HEK293 (cell line): Measurements from ENCODE around the gene KCNJ6.

ENCODE experiments used
- CTCF ChIA-PET: fragments of 350-600 bp; formaldehyde crosslinking; extraction: SDS; loops from one replicate; lab custom pipeline; 2021; ENCODE audit warnings: antibody characterized with exemption; lab: Yijun Ruan, JAX
- POLR2A ChIA-PET: fragments of 300-600 bp; formaldehyde crosslinking; extraction: SDS; loops from one replicate; lab custom pipeline; 2020; ENCODE audit warnings: antibody characterized with exemption, inconsistent platforms; lab: Yijun Ruan, JAX
- H3K27ac ChIP-seq: fragments of 200-500 bp; sonication (Bioruptor generic); 2 replicates; pipeline ENCODE4 v1.5.1; 2014; ENCODE audit warnings: low read depth, low read length, control low read depth, inconsistent platforms; ENCODE audit errors: extremely low read depth
- H3K36me3 ChIP-seq, 2 experiments: fragments of 200-500 bp in 1 of 2; sonication (Bioruptor generic) in 1 of 2; 1 replicate in 1 of 2; 2 replicates in 1 of 2; pipeline ENCODE4 v1.5.1; 2014 to 2017; ENCODE audit warnings: inconsistent platforms in 2 of 2, low read length in 2 of 2; ENCODE audit not compliant: control insufficient read depth in 2 of 2, insufficient read depth in 1 of 2
- H3K4me1 ChIP-seq: fragments of 200-500 bp; sonication (Bioruptor generic); 2 replicates; pipeline ENCODE4 v1.5.1; 2014; ENCODE audit warnings: mild to moderate bottlenecking, low read length, inconsistent platforms; ENCODE audit not compliant: control insufficient read depth, insufficient read depth
- H3K4me3 ChIP-seq: 2 replicates; pipeline ENCODE4 v1.5.1; 2011; ENCODE audit warnings: low read depth, mild to moderate bottlenecking, control low read depth, low read length, moderate library complexity
- H3K9me3 ChIP-seq: fragments of 200-500 bp; sonication (Bioruptor generic); 2 replicates; pipeline ENCODE4 v1.5.1; 2014; ENCODE audit warnings: low read depth, low read length, inconsistent platforms; ENCODE audit not compliant: control insufficient read depth, insufficient read depth
- EGR2 ChIP-seq: fragments of 450-650 bp; formaldehyde crosslinking; IDR thresholded peaks from 2 replicates; pipeline ENCODE4 v1.5.1; 2016; ENCODE audit warnings: low read depth, missing biosample characterization, missing genetic modification characterization
- ELK4 ChIP-seq: IDR thresholded peaks from 2 replicates; pipeline ENCODE4 v1.6.1; 2011; ENCODE audit warnings: mild to moderate bottlenecking, low read depth, low read length, borderline replicate concordance
- GLIS2 ChIP-seq: fragments of 450-650 bp; formaldehyde crosslinking; IDR thresholded peaks from 2 replicates; pipeline ENCODE4 v1.5.1; 2016; ENCODE audit warnings: missing biosample characterization, missing genetic modification characterization
- HOXD13 ChIP-seq: sonication (generic); formaldehyde crosslinking; IDR thresholded peaks from 2 replicates; pipeline ENCODE4 v1.8.0; 2022; ENCODE audit warnings: missing genetic modification reagents, borderline replicate concordance
- MZF1 ChIP-seq: fragments of 450-650 bp; formaldehyde crosslinking; IDR thresholded peaks from 2 replicates; pipeline ENCODE4 v1.5.1; 2017; ENCODE audit warnings: missing biosample characterization, missing genetic modification characterization, borderline replicate concordance
- PRDM2 ChIP-seq: fragments of 450-650 bp; formaldehyde crosslinking; IDR thresholded peaks from 2 replicates; pipeline ENCODE4 v1.5.1; 2016; ENCODE audit warnings: missing biosample characterization, missing genetic modification characterization, borderline replicate concordance
- SETDB1 ChIP-seq: IDR thresholded peaks from one replicate; pipeline ENCODE4 v1.6.1; 2017; ENCODE audit warnings: mild to moderate bottlenecking, low read length, moderate library complexity, mixed read lengths; ENCODE audit not compliant: insufficient read length
- YY2 ChIP-seq: fragments of 450-650 bp; formaldehyde crosslinking; IDR thresholded peaks from 2 replicates; pipeline ENCODE4 v1.5.1; 2016; ENCODE audit warnings: missing biosample characterization, missing genetic modification characterization
- ZBTB44 ChIP-seq: fragments of 450-650 bp; IDR thresholded peaks from 2 replicates; pipeline ENCODE4 v1.5.1; 2018; ENCODE audit warnings: missing biosample characterization, mild to moderate bottlenecking, missing genetic modification characterization
- ZBTB6 ChIP-seq: fragments of 450-650 bp; formaldehyde crosslinking; IDR thresholded peaks from 2 replicates; pipeline ENCODE4 v1.5.1; 2017; ENCODE audit warnings: missing biosample characterization, missing genetic modification characterization
- ZNF133 ChIP-seq: fragments of 450-650 bp; formaldehyde crosslinking; IDR thresholded peaks from 2 replicates; pipeline ENCODE4 v1.5.1; 2016; ENCODE audit warnings: missing biosample characterization, missing genetic modification characterization
- ZNF2 ChIP-seq: fragments of 450-650 bp; formaldehyde crosslinking; IDR thresholded peaks from 2 replicates; pipeline ENCODE4 v1.5.1; 2016; ENCODE audit warnings: missing biosample characterization, missing genetic modification characterization
- ZNF292 ChIP-seq: fragments of 450-650 bp; formaldehyde crosslinking; IDR thresholded peaks from 2 replicates; pipeline ENCODE4 v1.5.1; 2016; ENCODE audit warnings: low read depth, missing biosample characterization, missing genetic modification characterization, borderline replicate concordance
- ZNF341 ChIP-seq: fragments of 450-650 bp; formaldehyde crosslinking; IDR thresholded peaks from 2 replicates; pipeline ENCODE4; 2016; ENCODE audit warnings: low read depth, missing biosample characterization, missing genetic modification characterization
- ZNF423 ChIP-seq: fragments of 450-650 bp; formaldehyde crosslinking; IDR thresholded peaks from 2 replicates; pipeline ENCODE4 v1.5.1; 2016; ENCODE audit warnings: missing biosample characterization, missing genetic modification characterization
- ZNF544 ChIP-seq: fragments of 450-650 bp; formaldehyde crosslinking; IDR thresholded peaks from 2 replicates; pipeline ENCODE4 v1.5.0; 2017; ENCODE audit warnings: missing biosample characterization, missing genetic modification characterization
- ZNF580 ChIP-seq: fragments of 450-650 bp; formaldehyde crosslinking; IDR thresholded peaks from 2 replicates; pipeline ENCODE4 v1.5.1; 2016; ENCODE audit warnings: missing biosample characterization, missing genetic modification characterization
- ZNF610 ChIP-seq: fragments of 450-650 bp; formaldehyde crosslinking; IDR thresholded peaks from 2 replicates; pipeline ENCODE4 v1.5.1; 2016; ENCODE audit warnings: missing biosample characterization, missing genetic modification characterization, borderline replicate concordance
- ZNF658 ChIP-seq: fragments of 450-650 bp; formaldehyde crosslinking; IDR thresholded peaks from 2 replicates; pipeline ENCODE4; 2016; ENCODE audit warnings: missing biosample characterization, missing genetic modification characterization
- ZNF704 ChIP-seq: fragments of 450-650 bp; formaldehyde crosslinking; IDR thresholded peaks from 2 replicates; pipeline ENCODE4 v1.5.1; 2016; ENCODE audit warnings: missing biosample characterization, missing genetic modification characterization
- ZSCAN4 ChIP-seq: fragments of 450-650 bp; formaldehyde crosslinking; IDR thresholded peaks from 2 replicates; pipeline ENCODE4 v1.5.1; 2017; ENCODE audit warnings: missing biosample characterization, missing genetic modification characterization

KCNJ6 gene

GRCh38 chr21:37628362-37628761 lies 287.9 kb downstream of the KCNJ6 start:
- ChIA-PET POLR2A (no interaction called here), CTCF (interaction anchor here (0.7 to 1.0 kb wide), 3 partner anchors 15 to 206 kb away, joined by 3 to 8 read pairs (median 5); no protein-coding TSS in a partner anchor)
- H3K27ac ChIP-seq, result no peak overlapping the region
- no peak overlapping the region for H3K4me3 ChIP-seq
- H3K4me1 ChIP-seq, result no peaks in the 10 kb centered on the region
- H3K9me3 ChIP-seq, result no peaks in the 10 kb centered on the region
- no peaks in the 10 kb centered on the region for H3K36me3 ChIP-seq
- no peak for TF ChIP-seq ZNF292 (tag by site-specific recombination)
- peak; percentile 33 for TF ChIP-seq SETDB1
- TF ChIP-seq GLIS2, result no peak
- TF ChIP-seq ZNF133, result peak; percentile 90

GRCh38 chr21:37627561-37627960 lies 288.7 kb downstream of the KCNJ6 start:
- no peaks in the 10 kb centered on the region for H3K9me3 ChIP-seq
- TF ChIP-seq EGR2 (no peak), MZF1 (tag by site-specific recombination) (no peak), ZNF580 (tag by site-specific recombination) (no peak), ELK4 (no peak), ZBTB44 (tag by site-specific recombination) (no peak), ZNF341 (tag by site-specific recombination) (no peak), YY2 (tag by site-specific recombination) (no peak), ZNF2 (no peak), ZNF544 (tag by site-specific recombination) (no peak), ZNF658 (no peak), ZBTB6 (no peak), ZNF423 (tag by site-specific recombination) (no peak), ZNF610 (no peak)
- no peaks in the 10 kb centered on the region for H3K4me1 ChIP-seq
- no peaks in the 10 kb centered on the region for H3K36me3 ChIP-seq
- ChIA-PET CTCF (interaction anchor here (0.6 to 1.0 kb wide), 4 partner anchors 16 to 1133 kb away, joined by 3 to 8 read pairs (median 4); no protein-coding TSS in a partner anchor), POLR2A (no interaction called here)
- no peak overlapping the region for H3K4me3 ChIP-seq
- no peak overlapping the region for H3K27ac ChIP-seq

GRCh38 chr21:37627074-37627473 lies 289.2 kb downstream of the KCNJ6 start:
- CTCF ChIA-PET, result interaction anchor here (1.0 to 2.0 kb wide), 2 partner anchors 16 to 48 kb away, joined by 4 to 7 read pairs; no protein-coding TSS in a partner anchor
- POLR2A ChIA-PET, result no interaction called here
- H3K4me3 ChIP-seq, result no peak overlapping the region
- H3K9me3 ChIP-seq, result no peaks in the 10 kb centered on the region
- H3K27ac ChIP-seq, result no peak overlapping the region
- no peaks in the 10 kb centered on the region for H3K4me1 ChIP-seq
- H3K36me3 ChIP-seq, result no peaks in the 10 kb centered on the region
- TF ChIP-seq ZSCAN4 (tag by site-specific recombination) (no peak), ZNF704 (tag by site-specific recombination) (no peak), HOXD13 (no peak), PRDM2 (tag by site-specific recombination) (no peak)
